Endometrium (tissue), 2 donors: ENCODE measurements around the gene MACF1.

ENCODE experiments used
- FAIRE-seq: peaks from 2 replicates; lab custom pipeline; 2012; peaks lifted over from hg19 to GRCh38; lab: Jason Lieb, UNC
- donor health status: control.
- donor health status: control.

Gene MACF1

GRCh38 chr1:39310691-39311090 is 106.2 kb downstream of the MACF1 start:
- no peak for FAIRE-seq

GRCh38 chr1:39317111-39317510 is 112.6 kb downstream of the MACF1 start:
- FAIRE-seq: no peak

GRCh38 chr1:39317910-39318633 is 113.6 kb downstream of the MACF1 start:
- no peak for FAIRE-seq

- no peak for FAIRE-seq
These were observed 117.5 kb downstream of the MACF1 start for GRCh38 chr1:39321979-39322378.

GRCh38 chr1:39322431-39322830 is 117.9 kb downstream of the MACF1 start:
- FAIRE-seq: no peak

GRCh38 chr1:39324888-39325287 is 120.4 kb downstream of the MACF1 start:
- no peak for FAIRE-seq

GRCh38 chr1:39326836-39327235 is 122.3 kb downstream of the MACF1 start:
- no peak for FAIRE-seq

- FAIRE-seq: no peak
These were observed 123.6 kb downstream of the MACF1 start for GRCh38 chr1:39328095-39328494.

GRCh38 chr1:39328586-39329121 is 124.2 kb downstream of the MACF1 start:
- no peak for FAIRE-seq

GRCh38 chr1:39331647-39332046 is 127.2 kb downstream of the MACF1 start:
- no peak for FAIRE-seq

GRCh38 chr1:39332291-39332690 is 127.8 kb downstream of the MACF1 start:
- no peak for FAIRE-seq

- no peak for FAIRE-seq
These were observed 128.3 kb downstream of the MACF1 start for GRCh38 chr1:39332828-39333227.

GRCh38 chr1:39333296-39333695 is 128.8 kb downstream of the MACF1 start:
- no peak for FAIRE-seq

- FAIRE-seq: no peak
These were observed 130.7 kb downstream of the MACF1 start for GRCh38 chr1:39335216-39335615.

- no peak for FAIRE-seq
These were observed 132.6 kb downstream of the MACF1 start for GRCh38 chr1:39337067-39337466.

- no peak for FAIRE-seq
These were observed 138.3 kb downstream of the MACF1 start for GRCh38 chr1:39342776-39343175.

GRCh38 chr1:39344394-39345154 is 140.1 kb downstream of the MACF1 start:
- FAIRE-seq: no peak

GRCh38 chr1:39346872-39347271 is 142.4 kb downstream of the MACF1 start:
- FAIRE-seq: no peak

GRCh38 chr1:39348278-39348677 is 143.8 kb downstream of the MACF1 start:
- no peak for FAIRE-seq

GRCh38 chr1:39352881-39353280 is 148.4 kb downstream of the MACF1 start:
- no peak for FAIRE-seq

GRCh38 chr1:39354572-39354971 is 150.1 kb downstream of the MACF1 start:
- no peak for FAIRE-seq

- no peak for FAIRE-seq
These were observed 154.0 kb downstream of the MACF1 start for GRCh38 chr1:39358491-39358890.

GRCh38 chr1:39359028-39359570 is 154.6 kb downstream of the MACF1 start:
- FAIRE-seq: no peak
